Suprapubic skin (tissue), 4 donors: ENCODE measurements around the gene USP10. TPM values are rescaled to one million over a fixed set of nuclear protein-coding genes. Genes with fewer than 3 reads are reported as not detected.

Experiments
- DNase-seq, 2 donors: peaks; one replicate each; pipeline ENCODE4 v3.0.0-alpha.2; 2019; ENCODE audit warnings: low spot score in 2 of 2
- H3K27ac ChIP-seq: fragments of 200-600 bp; sonication (generic); one replicate; pipeline ENCODE4 v1.5.1; 2019
- H3K27me3 ChIP-seq: fragments of 200-600 bp; sonication (generic); one replicate; pipeline ENCODE4 v1.5.1; 2019
- H3K36me3 ChIP-seq: fragments of 200-600 bp; sonication (generic); one replicate; pipeline ENCODE4 v1.5.1; 2019
- H3K4me1 ChIP-seq: fragments of 200-600 bp; sonication (generic); one replicate; pipeline ENCODE4 v1.5.1; 2019
- H3K4me3 ChIP-seq: fragments of 200-600 bp; sonication (generic); one replicate; pipeline ENCODE4 v1.5.1; 2019; ENCODE audit warnings: mild to moderate bottlenecking
- H3K9me3 ChIP-seq: fragments of 200-600 bp; sonication (generic); one replicate; pipeline ENCODE4 v1.5.1; 2019
- EP300 ChIP-seq: sonication (generic); formaldehyde crosslinking; IDR thresholded peaks from one replicate; pipeline ENCODE4 v1.6.1; 2017; ENCODE audit warnings: antibody characterized with exemption
- POLR2A ChIP-seq, 2 donors: fragments of 450-650 bp; IDR thresholded peaks; one replicate each; pipeline ENCODE4 v1.6.1; 2017; ENCODE audit warnings: antibody characterized with exemption in 2 of 2, mild to moderate bottlenecking in 2 of 2, moderate library complexity in 2 of 2
- POLR2AphosphoS5 ChIP-seq, 3 donors: sonication (generic); formaldehyde crosslinking; IDR thresholded peaks; one replicate each; pipeline ENCODE4 v1.6.1; 2017; ENCODE audit warnings: antibody characterized with exemption in 3 of 3
- WGBS: methylation state at CpG from one replicate; pipeline ENCODE4 v1.1.5; 2018; 5-methylcytosine and 5-hydroxymethylcytosine counted together
- total RNA-seq, 4 donors: library from RNA; depleted of rRNA; stranded (reverse); fragments of >200 nt; gene quantifications; one replicate each; pipeline ENCODE4 v1.1.0, GENCODE V29; 2016
- TF ChIP-seq, protein P1 (sequence below), 2 donors: fragments of 200-600 bp in 1 of 2; fragments of 450-650 bp in 1 of 2; sonication (generic) in 1 of 2; IDR thresholded peaks; one replicate each; pipeline ENCODE4 v1.5.1; 2016 to 2019; ENCODE audit warnings: antibody characterized with exemption in 2 of 2, mild to moderate bottlenecking in 1 of 2, moderate library complexity in 1 of 2

The USP10 gene
- total RNA-seq, 4 donors from 2014 or later = 58.5 to 92.2 (median 69.8) TPM

- Histone ChIP-seq H3K4me1 (peaks cover 80% of the 10 kb centered on the region), H3K27ac (no peak overlapping the region), H3K4me3 (no peak overlapping the region), H3K36me3 (no peaks in the 10 kb centered on the region), H3K27me3 (no peaks in the 10 kb centered on the region), H3K9me3 (no peaks in the 10 kb centered on the region)
- TF ChIP-seq, protein P1, sequence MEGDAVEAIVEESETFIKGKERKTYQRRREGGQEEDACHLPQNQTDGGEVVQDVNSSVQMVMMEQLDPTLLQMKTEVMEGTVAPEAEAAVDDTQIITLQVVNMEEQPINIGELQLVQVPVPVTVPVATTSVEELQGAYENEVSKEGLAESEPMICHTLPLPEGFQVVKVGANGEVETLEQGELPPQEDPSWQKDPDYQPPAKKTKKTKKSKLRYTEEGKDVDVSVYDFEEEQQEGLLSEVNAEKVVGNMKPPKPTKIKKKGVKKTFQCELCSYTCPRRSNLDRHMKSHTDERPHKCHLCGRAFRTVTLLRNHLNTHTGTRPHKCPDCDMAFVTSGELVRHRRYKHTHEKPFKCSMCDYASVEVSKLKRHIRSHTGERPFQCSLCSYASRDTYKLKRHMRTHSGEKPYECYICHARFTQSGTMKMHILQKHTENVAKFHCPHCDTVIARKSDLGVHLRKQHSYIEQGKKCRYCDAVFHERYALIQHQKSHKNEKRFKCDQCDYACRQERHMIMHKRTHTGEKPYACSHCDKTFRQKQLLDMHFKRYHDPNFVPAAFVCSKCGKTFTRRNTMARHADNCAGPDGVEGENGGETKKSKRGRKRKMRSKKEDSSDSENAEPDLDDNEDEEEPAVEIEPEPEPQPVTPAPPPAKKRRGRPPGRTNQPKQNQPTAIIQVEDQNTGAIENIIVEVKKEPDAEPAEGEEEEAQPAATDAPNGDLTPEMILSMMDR (IDR thresholded peaks at IDR 0.05) = no peak
- TF ChIP-seq EP300 (no peak), POLR2AphosphoS5 (IDR thresholded peaks at IDR 0.05) (no peak), POLR2A (IDR thresholded peaks at IDR 0.05) (no peak)
- no peak for DNase-seq
- 78% methylated on average over 11 of the region's 12 CpGs for WGBS
Measured at GRCh38 chr16:84737192-84738011, 37.6 kb downstream of the USP10 start.

DNA sequence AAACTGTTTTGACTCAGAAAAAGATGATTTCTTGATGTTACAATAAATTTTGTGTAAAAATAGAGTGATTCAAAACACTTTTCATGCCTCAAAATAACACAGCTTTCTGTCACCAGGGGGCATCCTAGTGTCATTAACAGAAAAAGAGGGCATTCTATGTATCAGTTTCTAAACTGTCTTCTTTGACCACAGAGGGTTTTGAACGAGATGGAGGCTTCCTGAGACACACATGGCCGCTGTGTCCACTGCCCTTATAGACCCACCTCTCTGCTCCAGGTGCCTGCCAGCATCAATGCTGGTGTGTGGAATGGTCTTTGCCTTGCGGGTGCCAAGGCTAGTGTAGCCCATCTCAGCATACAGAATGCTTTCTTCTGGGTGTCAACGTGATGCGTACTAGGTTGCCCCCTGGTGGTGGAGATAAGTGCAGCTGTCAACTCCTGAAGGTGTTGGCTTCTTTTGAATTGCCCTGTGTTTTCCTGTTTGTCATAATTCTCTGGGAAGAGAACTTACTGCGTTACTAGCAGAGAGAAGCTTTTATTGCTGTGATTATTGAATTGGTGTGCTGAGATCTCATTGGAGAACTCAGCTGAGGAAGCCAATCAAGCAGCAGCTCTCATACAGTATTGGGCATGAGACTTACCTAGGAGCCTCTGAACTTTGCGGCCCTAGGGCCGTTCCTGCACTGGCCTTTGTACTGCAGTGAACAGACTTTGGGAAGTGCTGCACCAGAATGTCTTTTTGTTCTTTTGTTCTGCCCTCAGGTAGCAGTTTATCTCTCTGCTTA, 38.6 kb downstream of the USP10 start:
- H3K27me3 ChIP-seq = no peaks in the 10 kb centered on the region
- H3K9me3 ChIP-seq = no peaks in the 10 kb centered on the region
- no peaks in the 10 kb centered on the region for H3K36me3 ChIP-seq
- H3K4me1 ChIP-seq = peaks cover 70% of the 10 kb centered on the region
- WGBS = 37% methylated on average over 8 of the region's 8 CpGs
- TF ChIP-seq POLR2AphosphoS5 (IDR thresholded peaks at IDR 0.05) = no peak
- TF ChIP-seq, protein P1 (IDR thresholded peaks at IDR 0.05) = peak; percentile 68 to 86
- no peak overlapping the region for H3K4me3 ChIP-seq
- H3K27ac ChIP-seq = no peak overlapping the region
- no peak for DNase-seq

DNA sequence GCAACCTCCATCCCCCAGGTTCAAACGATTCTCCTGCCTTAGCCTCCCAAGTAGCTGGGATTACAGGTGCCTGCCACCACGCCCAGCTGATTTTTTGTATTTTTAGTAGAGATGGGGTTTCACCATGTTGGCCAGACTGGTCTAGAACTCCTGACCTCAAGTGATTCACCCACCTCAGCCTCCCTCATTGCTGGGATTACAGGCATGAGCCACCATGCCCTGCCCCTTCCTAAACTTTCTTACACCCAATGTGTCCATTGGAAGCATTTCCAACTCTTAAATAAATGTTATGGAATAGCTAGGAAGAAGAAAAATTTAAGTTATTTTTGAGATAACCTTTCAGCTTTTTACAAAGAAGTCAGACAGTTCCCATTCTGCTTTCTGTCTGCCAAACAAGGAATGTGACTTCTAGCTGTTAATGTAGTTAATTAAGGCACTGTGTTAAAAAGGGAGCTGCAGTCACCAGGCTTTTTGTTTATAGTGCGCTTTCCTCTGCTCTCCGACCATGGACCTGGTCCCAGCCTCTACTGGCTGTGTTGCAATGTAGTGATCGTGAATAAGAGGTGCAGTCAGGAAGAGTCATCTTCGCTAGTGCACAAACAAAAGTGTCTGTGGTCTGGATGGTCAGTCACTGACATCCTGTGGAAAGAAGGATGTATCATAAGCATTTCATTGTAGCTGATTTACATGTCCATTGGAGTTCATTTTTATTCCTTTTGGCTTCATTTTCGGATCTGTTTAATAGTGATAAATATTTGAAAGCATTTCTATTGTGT, 39.7 kb downstream of the USP10 start:
- no peak overlapping the region for H3K27ac ChIP-seq
- no peaks in the 10 kb centered on the region for H3K36me3 ChIP-seq
- no peaks in the 10 kb centered on the region for H3K9me3 ChIP-seq
- DNase-seq = no peak
- no peaks in the 10 kb centered on the region for H3K27me3 ChIP-seq
- 82% methylated on average over 7 of the region's 7 CpGs for WGBS
- no peak overlapping the region for H3K4me3 ChIP-seq
- TF ChIP-seq POLR2A (IDR thresholded peaks at IDR 0.05) (no peak), POLR2AphosphoS5 (IDR thresholded peaks at IDR 0.05) (no peak), EP300 (no peak)
- TF ChIP-seq, protein P1 (IDR thresholded peaks at IDR 0.05) = no peak
- H3K4me1 ChIP-seq = peaks cover 60% of the 10 kb centered on the region

GRCh38 chr16:84740596-84741116, 40.9 kb downstream of the USP10 start:
- 79% methylated on average over 5 of the region's 5 CpGs for WGBS
- Histone ChIP-seq H3K9me3 (no peaks in the 10 kb centered on the region), H3K4me1 (peaks cover 57% of the 10 kb centered on the region), H3K36me3 (peaks cover 10% of the 10 kb centered on the region), H3K4me3 (no peak overlapping the region), H3K27ac (no peak overlapping the region), H3K27me3 (no peaks in the 10 kb centered on the region)
- TF ChIP-seq EP300 (no peak), POLR2A (IDR thresholded peaks at IDR 0.05) (no peak), POLR2AphosphoS5 (IDR thresholded peaks at IDR 0.05) (no peak)
- TF ChIP-seq, protein P1 (IDR thresholded peaks at IDR 0.05) = no peak
- no peak for DNase-seq
